BE2C (cell line): ENCODE measurements around the gene KCNMB3.
"Not testable (repeated sequence)": the region's sequence is repeated elsewhere in the genome, so short reads cannot be mapped to it uniquely, and the experiment has no call there.

Experiments
- DNase-seq: peaks from one replicate; pipeline ENCODE4 v3.0.0-alpha.2; 2020
- H3K27me3 ChIP-seq: fragments of 250-450 bp; sonication (Bioruptor Pico); 2 replicates; pipeline ENCODE4 v1.5.1; 2020; ENCODE audit warnings: mild to moderate bottlenecking
- H3K36me3 ChIP-seq: fragments of 250-450 bp; sonication (Bioruptor Pico); 2 replicates; pipeline ENCODE4 v1.5.1; 2020; ENCODE audit warnings: mild to moderate bottlenecking
- H3K4me1 ChIP-seq: fragments of 250-450 bp; sonication (Bioruptor Pico); 2 replicates; pipeline ENCODE4 v1.5.1; 2020
- H3K4me3 ChIP-seq: 2 replicates; pipeline ENCODE4 v1.5.1; 2011; ENCODE audit warnings: low read depth, low read length
- H3K9me3 ChIP-seq: fragments of 250-450 bp; sonication (Bioruptor Pico); 2 replicates; pipeline ENCODE4 v1.5.1; 2020
- TF ChIP-seq, protein P1 (sequence below): IDR thresholded peaks from 2 replicates; pipeline ENCODE4 v1.5.1; 2012; ENCODE audit warnings: mild to moderate bottlenecking, low read depth, low read length

The KCNMB3 gene

DNA sequence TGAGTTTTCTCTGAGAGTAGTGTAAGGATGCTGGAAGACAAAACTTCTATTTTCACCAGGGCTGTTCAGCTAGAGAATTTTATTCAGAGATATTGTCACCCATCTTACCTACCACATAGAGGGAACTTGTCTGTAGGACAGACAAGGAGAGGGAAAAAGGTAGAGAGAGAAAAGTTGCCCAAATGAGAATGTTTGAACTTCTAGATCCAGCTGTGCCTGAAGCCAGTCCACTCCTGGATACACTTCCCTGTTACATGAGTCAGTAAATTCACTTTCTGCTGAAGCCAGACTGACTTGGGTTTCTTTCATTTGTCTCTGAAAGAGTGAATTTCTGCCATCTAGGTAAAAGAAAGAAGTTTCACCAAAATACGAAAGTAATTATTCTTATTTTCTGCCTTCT, 27.2 kb upstream of the KCNMB3 start:
- Histone ChIP-seq H3K9me3 (no peaks in the 10 kb centered on the region), H3K4me3 (no peak overlapping the region), H3K4me1 (no peaks in the 10 kb centered on the region), H3K36me3 (no peaks in the 10 kb centered on the region), H3K27me3 (no peaks in the 10 kb centered on the region)
- no peak for DNase-seq
- TF ChIP-seq, protein P1, sequence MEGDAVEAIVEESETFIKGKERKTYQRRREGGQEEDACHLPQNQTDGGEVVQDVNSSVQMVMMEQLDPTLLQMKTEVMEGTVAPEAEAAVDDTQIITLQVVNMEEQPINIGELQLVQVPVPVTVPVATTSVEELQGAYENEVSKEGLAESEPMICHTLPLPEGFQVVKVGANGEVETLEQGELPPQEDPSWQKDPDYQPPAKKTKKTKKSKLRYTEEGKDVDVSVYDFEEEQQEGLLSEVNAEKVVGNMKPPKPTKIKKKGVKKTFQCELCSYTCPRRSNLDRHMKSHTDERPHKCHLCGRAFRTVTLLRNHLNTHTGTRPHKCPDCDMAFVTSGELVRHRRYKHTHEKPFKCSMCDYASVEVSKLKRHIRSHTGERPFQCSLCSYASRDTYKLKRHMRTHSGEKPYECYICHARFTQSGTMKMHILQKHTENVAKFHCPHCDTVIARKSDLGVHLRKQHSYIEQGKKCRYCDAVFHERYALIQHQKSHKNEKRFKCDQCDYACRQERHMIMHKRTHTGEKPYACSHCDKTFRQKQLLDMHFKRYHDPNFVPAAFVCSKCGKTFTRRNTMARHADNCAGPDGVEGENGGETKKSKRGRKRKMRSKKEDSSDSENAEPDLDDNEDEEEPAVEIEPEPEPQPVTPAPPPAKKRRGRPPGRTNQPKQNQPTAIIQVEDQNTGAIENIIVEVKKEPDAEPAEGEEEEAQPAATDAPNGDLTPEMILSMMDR, result no peak

- no peaks in the 10 kb centered on the region for H3K36me3 ChIP-seq
- no peaks in the 10 kb centered on the region for H3K4me1 ChIP-seq
- no peak for DNase-seq
- no peak overlapping the region for H3K4me3 ChIP-seq
- TF ChIP-seq, protein P1, result no peak
- no peaks in the 10 kb centered on the region for H3K27me3 ChIP-seq
- no peaks in the 10 kb centered on the region for H3K9me3 ChIP-seq
Measured at GRCh38 chr3:179276743-179277142, 25.8 kb upstream of the KCNMB3 start.

- no peaks in the 10 kb centered on the region for H3K27me3 ChIP-seq
- TF ChIP-seq, protein P1, result no peak
- no peaks in the 10 kb centered on the region for H3K36me3 ChIP-seq
- H3K4me1 ChIP-seq, result no peaks in the 10 kb centered on the region
- H3K9me3 ChIP-seq, result no peaks in the 10 kb centered on the region
- no peak for DNase-seq
- H3K4me3 ChIP-seq, result no peak overlapping the region
Measured at GRCh38 chr3:179276001-179276400, 25.1 kb upstream of the KCNMB3 start.

- not testable (repeated sequence) for H3K36me3 ChIP-seq, H3K4me3 ChIP-seq, DNase-seq, H3K9me3 ChIP-seq, H3K4me1 ChIP-seq, H3K27me3 ChIP-seq
Measured at GRCh38 chr3:179274434-179274833, 23.5 kb upstream of the KCNMB3 start.

DNA sequence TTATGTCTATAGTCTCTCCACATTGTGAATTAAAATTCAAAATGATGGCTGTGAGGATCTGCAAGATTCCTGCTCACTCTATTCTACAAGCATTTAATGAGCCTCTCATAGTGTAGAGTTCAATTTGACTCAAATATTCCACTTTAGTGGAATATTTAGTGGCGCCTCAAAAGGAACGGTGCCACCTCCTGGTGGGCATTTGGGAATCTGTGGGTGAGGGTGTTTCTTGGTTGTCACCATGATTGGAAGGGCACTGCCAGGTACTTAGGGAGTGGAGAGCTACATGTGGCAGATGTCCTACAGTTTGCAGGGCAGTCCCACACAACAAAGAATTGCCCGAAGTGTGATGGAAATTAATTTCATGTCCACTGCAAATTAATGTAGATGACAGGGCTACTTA, 21.5 kb upstream of the KCNMB3 start:
- no peaks in the 10 kb centered on the region for H3K4me1 ChIP-seq
- TF ChIP-seq, protein P1, result peak; percentile 36
- no peaks in the 10 kb centered on the region for H3K36me3 ChIP-seq
- DNase-seq, result peak; percentile 10
- no peaks in the 10 kb centered on the region for H3K27me3 ChIP-seq
- H3K9me3 ChIP-seq, result no peaks in the 10 kb centered on the region
- H3K4me3 ChIP-seq, result no peak overlapping the region

- no peak for DNase-seq
- Histone ChIP-seq H3K36me3 (no peaks in the 10 kb centered on the region), H3K27me3 (0 out of 2 replicates have a peak, but pooled peaks cover 4% of the 10 kb centered on the region), H3K4me3 (no peak overlapping the region), H3K4me1 (no peaks in the 10 kb centered on the region), H3K9me3 (no peaks in the 10 kb centered on the region)
- TF ChIP-seq, protein P1, result no peak
Measured at GRCh38 chr3:179269152-179269707, 18.3 kb upstream of the KCNMB3 start.
